Daoy (cell line): ENCODE measurements around the gene OR4E1. TPM values are rescaled to one million over a fixed set of nuclear protein-coding genes. Genes with fewer than 3 reads are reported as not detected.
"Not testable (repeated sequence)": the region's sequence is repeated elsewhere in the genome, so short reads cannot be mapped to it uniquely, and the experiment has no call there.

ENCODE experiments used
- DNase-seq: peaks from one replicate; pipeline ENCODE4 v3.0.0-alpha.2; 2015; ENCODE audit warnings: low read depth
- total RNA-seq: library from RNA; depleted of rRNA; stranded (reverse); fragments of >200 nt; shearing (Covaris generic); gene quantifications from 2 replicates; pipeline ENCODE4 v1.2.3, GENCODE V29; 2014; rRNA removed

The OR4E1 gene
- total RNA-seq, 1 experiment from 2014 or later, result not detected

GRCh38 chr14:21653331-21653885, 20.2 kb downstream of the OR4E1 start, which contains the start of gene OR4E2:
Gene OR4E2, plus strand, starts transcription at chr14:21653835. Its CDS starts 11,248 bp downstream, at chr14:21665083.
- DNase-seq, result no peak

GRCh38 chr14:21652209-21652808, 21.3 kb downstream of the OR4E1 start:
- no peak for DNase-seq

GRCh38 chr14:21647380-21647779, 26.2 kb downstream of the OR4E1 start:
- DNase-seq, result peak; percentile 22

GRCh38 chr14:21643407-21643806, 30.2 kb downstream of the OR4E1 start:
- DNase-seq, result no peak

GRCh38 chr14:21642683-21643082, 30.9 kb downstream of the OR4E1 start:
- DNase-seq, result no peak

GRCh38 chr14:21634840-21635239, 38.8 kb downstream of the OR4E1 start, which contains the start of gene OR10G2:
Gene OR10G2, minus strand, starts transcription at chr14:21634940. Its CDS starts 98 bp downstream, at chr14:21634842.
- no peak for DNase-seq

- DNase-seq, result no peak
These were observed 42.5 kb downstream of the OR4E1 start for GRCh38 chr14:21631084-21631483.

- not testable (repeated sequence) for DNase-seq
These were observed 43.1 kb downstream of the OR4E1 start for GRCh38 chr14:21630503-21630902.

- peak; percentile 52 for DNase-seq
These were observed 47.0 kb downstream of the OR4E1 start for GRCh38 chr14:21626491-21627230.

Other genes starting within 250 kb of the OR4E1 start
- 42.4 and 42.6 TPM in 2 replicates for gene CHD8, start 217.7 kb downstream of the OR4E1 start, total RNA-seq
- gene RAB2B, start 196.9 kb downstream of the OR4E1 start, total RNA-seq, result 15.8 and 32.9 TPM in 2 replicates
- 19.2 and 25.5 TPM in 2 replicates for gene TOX4, start 196.6 kb downstream of the OR4E1 start, total RNA-seq
- gene METTL3, start 162.5 kb downstream of the OR4E1 start, total RNA-seq, result 121 and 158 TPM in 2 replicates
- gene SALL2, start 147.5 kb downstream of the OR4E1 start, total RNA-seq, result 3.3 and 4.7 TPM in 2 replicates
- not detected in 2 replicates for gene OR10G3, start 93.7 kb downstream of the OR4E1 start, total RNA-seq
- gene OR10G2, start 38.9 kb downstream of the OR4E1 start, total RNA-seq, result not detected in 2 replicates
- gene OR4E2, start 20.0 kb downstream of the OR4E1 start, total RNA-seq, result not detected in 2 replicates